SK-N-SH (cell line): ENCODE measurements around the gene KAT6B.

Experiments
- EP300 ChIP-seq, 2 experiments: IDR thresholded peaks; 2 replicates each; pipeline versions ENCODE4 v1.4.0 to v1.6.1; 2012; ENCODE audit warnings: borderline replicate concordance in 1 of 2, low read depth in 1 of 2, low read length in 1 of 2
- JUND ChIP-seq: IDR thresholded peaks from 2 replicates; pipeline ENCODE4 v1.4.0; 2012
- MXI1 ChIP-seq: IDR thresholded peaks from 2 replicates; pipeline ENCODE4 v1.6.1; 2012; ENCODE audit warnings: mild to moderate bottlenecking, low read depth, low read length, improper control_type of control experiment
- NFIC ChIP-seq: IDR thresholded peaks from 2 replicates; pipeline ENCODE4 v1.4.0; 2012; ENCODE audit warnings: borderline replicate concordance
- NRF1 ChIP-seq: IDR thresholded peaks from 2 replicates; pipeline ENCODE4 v1.6.1; 2012; ENCODE audit warnings: low read depth, mild to moderate bottlenecking, low read length
- POLR2AphosphoS5 ChIP-seq: IDR thresholded peaks from 2 replicates; pipeline ENCODE4 v1.6.1; 2012; ENCODE audit warnings: low read depth, low read length
- RAD21 ChIP-seq: IDR thresholded peaks from 2 replicates; pipeline ENCODE4 v1.6.1; 2012; ENCODE audit warnings: mild to moderate bottlenecking, low read length
- RCOR1 ChIP-seq: fragments of 150-350 bp; IDR thresholded peaks from 2 replicates; pipeline ENCODE4 v1.6.1; 2017; ENCODE audit warnings: antibody characterized with exemption, low read length
- RFX5 ChIP-seq: IDR thresholded peaks from 2 replicates; pipeline ENCODE4 v1.6.1; 2012; ENCODE audit warnings: mild to moderate bottlenecking, improper control_type of control experiment, low read length
- TAF1 ChIP-seq: IDR thresholded peaks from 2 replicates; pipeline ENCODE4 v1.6.1; 2012; ENCODE audit warnings: low read depth, mild to moderate bottlenecking, low read length, moderate library complexity, borderline replicate concordance
- TF ChIP-seq, protein P1 (sequence below): fragments of 200-600 bp; sonication (generic); IDR thresholded peaks from 2 replicates; pipeline ENCODE4 v1.6.1; 2017; ENCODE audit warnings: antibody characterized with exemption, mild to moderate bottlenecking, moderate library complexity
- TF ChIP-seq, protein P2 (sequence below): fragments of 150-350 bp; IDR thresholded peaks from 2 replicates; pipeline ENCODE4 v1.6.1; 2017; ENCODE audit warnings: antibody characterized with exemption, low read length, low read depth, borderline replicate concordance

DNA sequence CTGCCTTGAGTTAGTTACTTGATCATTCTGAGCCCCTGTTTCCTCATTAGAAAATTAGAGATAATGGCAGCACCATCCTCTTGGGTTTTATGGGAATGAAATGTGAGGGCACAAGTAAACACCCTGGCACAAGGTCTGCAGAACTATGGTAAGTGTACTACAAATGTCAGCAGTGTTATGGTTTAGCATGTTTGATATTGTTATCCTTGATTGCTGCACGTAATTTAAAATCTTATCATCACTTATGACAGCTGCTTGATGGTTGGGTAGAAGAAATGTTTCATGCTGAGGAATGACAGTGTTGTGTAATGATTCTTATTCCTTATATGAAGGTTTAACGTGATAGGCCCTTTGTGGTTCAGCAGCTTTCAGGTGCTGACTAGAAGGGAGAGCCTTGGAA is 134.3 kb downstream of the KAT6B start:
- no peak for TF ChIP-seq RCOR1
- TF ChIP-seq, protein P1, sequence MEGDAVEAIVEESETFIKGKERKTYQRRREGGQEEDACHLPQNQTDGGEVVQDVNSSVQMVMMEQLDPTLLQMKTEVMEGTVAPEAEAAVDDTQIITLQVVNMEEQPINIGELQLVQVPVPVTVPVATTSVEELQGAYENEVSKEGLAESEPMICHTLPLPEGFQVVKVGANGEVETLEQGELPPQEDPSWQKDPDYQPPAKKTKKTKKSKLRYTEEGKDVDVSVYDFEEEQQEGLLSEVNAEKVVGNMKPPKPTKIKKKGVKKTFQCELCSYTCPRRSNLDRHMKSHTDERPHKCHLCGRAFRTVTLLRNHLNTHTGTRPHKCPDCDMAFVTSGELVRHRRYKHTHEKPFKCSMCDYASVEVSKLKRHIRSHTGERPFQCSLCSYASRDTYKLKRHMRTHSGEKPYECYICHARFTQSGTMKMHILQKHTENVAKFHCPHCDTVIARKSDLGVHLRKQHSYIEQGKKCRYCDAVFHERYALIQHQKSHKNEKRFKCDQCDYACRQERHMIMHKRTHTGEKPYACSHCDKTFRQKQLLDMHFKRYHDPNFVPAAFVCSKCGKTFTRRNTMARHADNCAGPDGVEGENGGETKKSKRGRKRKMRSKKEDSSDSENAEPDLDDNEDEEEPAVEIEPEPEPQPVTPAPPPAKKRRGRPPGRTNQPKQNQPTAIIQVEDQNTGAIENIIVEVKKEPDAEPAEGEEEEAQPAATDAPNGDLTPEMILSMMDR = no peak
- no peak for TF ChIP-seq EP300 (IDR thresholded peaks at IDR 0.05; ENCODE audit: borderline replicate concordance in 1 of 2, low read depth in 1 of 2, low read length in 1 of 2)
- no peak for TF ChIP-seq NRF1
- no peak for TF ChIP-seq TAF1
- no peak for TF ChIP-seq JUND
- no peak for TF ChIP-seq POLR2AphosphoS5
- TF ChIP-seq RFX5 = no peak
- TF ChIP-seq MXI1 = no peak
- TF ChIP-seq, protein P2, sequence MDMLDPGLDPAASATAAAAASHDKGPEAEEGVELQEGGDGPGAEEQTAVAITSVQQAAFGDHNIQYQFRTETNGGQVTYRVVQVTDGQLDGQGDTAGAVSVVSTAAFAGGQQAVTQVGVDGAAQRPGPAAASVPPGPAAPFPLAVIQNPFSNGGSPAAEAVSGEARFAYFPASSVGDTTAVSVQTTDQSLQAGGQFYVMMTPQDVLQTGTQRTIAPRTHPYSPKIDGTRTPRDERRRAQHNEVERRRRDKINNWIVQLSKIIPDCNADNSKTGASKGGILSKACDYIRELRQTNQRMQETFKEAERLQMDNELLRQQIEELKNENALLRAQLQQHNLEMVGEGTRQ = no peak
- no peak for TF ChIP-seq RAD21
- TF ChIP-seq NFIC = no peak
